ENCODE data around the gene RPS16. TPM values are rescaled to one million over a fixed set of nuclear protein-coding genes. Genes with fewer than 3 reads are reported as not detected.

RPS16 gene
- total and polyA plus RNA-seq, 2 of the 13 experiments (the other 11 are each of a cell fraction or from before 2014, with no cell fraction given) = 488 to 2,583 TPM

DNA sequence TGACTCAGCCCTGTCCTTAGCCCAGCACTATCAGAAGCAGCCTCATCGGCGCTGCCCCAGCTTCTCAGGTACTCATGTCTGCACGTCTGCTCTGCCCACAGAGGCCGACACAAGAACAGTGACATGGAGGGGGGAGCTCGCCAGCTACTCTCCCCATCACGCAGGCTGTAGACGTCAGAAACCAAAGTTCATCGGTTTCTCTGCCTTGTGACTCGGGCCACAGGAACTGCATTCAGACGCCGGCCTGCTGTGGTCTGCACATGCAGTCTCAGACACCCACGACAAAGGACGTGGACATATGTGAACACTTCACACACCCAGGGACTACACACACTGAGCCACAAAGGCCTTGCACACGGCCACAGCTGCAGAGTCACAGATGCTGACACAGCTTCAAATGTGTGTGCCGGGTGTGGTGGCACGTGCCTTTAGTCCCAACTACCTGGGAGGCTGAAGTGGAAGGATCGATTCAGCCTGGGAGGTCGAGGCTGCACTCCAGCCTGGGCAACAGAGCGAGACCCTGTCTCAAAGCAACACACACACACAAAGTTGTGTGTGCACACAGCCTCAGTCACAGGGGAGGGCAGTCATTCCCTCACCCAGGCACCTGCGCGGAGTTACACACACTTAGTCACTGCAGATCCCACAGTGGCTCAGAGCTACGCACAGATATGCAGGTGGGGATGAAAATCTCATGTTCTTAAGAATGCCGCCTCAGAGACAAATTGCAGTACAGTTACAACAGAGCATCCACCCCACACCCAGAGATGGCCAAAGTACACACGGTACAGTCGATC, 34.0 kb downstream of the RPS16 start (continued):
- peak; percentile 89; the same call in 1 of the 2 replicates for TF ChIP-seq SRY (CRISPR knock-in tag; IDR thresholded peaks at IDR 0.05)
- no peak for TF ChIP-seq MYNN (CRISPR knock-in tag; IDR thresholded peaks at IDR 0.05; ENCODE audit: low read depth)
- no peak for TF ChIP-seq ZNF282 (IDR thresholded peaks at IDR 0.05; ENCODE audit: partially characterized antibody)
- TF ChIP-seq, protein P1, sequence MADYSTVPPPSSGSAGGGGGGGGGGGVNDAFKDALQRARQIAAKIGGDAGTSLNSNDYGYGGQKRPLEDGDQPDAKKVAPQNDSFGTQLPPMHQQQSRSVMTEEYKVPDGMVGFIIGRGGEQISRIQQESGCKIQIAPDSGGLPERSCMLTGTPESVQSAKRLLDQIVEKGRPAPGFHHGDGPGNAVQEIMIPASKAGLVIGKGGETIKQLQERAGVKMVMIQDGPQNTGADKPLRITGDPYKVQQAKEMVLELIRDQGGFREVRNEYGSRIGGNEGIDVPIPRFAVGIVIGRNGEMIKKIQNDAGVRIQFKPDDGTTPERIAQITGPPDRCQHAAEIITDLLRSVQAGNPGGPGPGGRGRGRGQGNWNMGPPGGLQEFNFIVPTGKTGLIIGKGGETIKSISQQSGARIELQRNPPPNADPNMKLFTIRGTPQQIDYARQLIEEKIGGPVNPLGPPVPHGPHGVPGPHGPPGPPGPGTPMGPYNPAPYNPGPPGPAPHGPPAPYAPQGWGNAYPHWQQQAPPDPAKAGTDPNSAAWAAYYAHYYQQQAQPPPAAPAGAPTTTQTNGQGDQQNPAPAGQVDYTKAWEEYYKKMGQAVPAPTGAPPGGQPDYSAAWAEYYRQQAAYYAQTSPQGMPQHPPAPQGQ (CRISPR knock-in tag; IDR thresholded peaks at IDR 0.05; ENCODE audit: borderline replicate concordance) = no peak
- no peak for TF ChIP-seq SP2 (CRISPR knock-in tag; IDR thresholded peaks at IDR 0.05)
- peak; percentile 91 for TF ChIP-seq KDM5B (CRISPR knock-in tag; IDR thresholded peaks at IDR 0.05; ENCODE audit: borderline replicate concordance)
- TF ChIP-seq FLYWCH1 (CRISPR knock-in tag; IDR thresholded peaks at IDR 0.05) = no peak
- TF ChIP-seq, protein P2, sequence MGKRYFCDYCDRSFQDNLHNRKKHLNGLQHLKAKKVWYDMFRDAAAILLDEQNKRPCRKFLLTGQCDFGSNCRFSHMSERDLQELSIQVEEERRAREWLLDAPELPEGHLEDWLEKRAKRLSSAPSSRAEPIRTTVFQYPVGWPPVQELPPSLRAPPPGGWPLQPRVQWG (CRISPR knock-in tag; IDR thresholded peaks at IDR 0.05; ENCODE audit: borderline replicate concordance, low read depth) = no peak
- TF ChIP-seq RARG (CRISPR knock-in tag; IDR thresholded peaks at IDR 0.05; ENCODE audit: low read depth) = 0 out of 2 replicates have a peak, but pooled peaks have one; percentile 28
- TF ChIP-seq KLF6 (CRISPR knock-in tag; IDR thresholded peaks at IDR 0.05) = peak; percentile 82; the same call in 1 of the 2 replicates
- peak; percentile 58; the same call in 1 of the 2 replicates for TF ChIP-seq FOXK2 (IDR thresholded peaks at IDR 0.05)
- no peak for TF ChIP-seq ZNF75D (CRISPR knock-in tag; IDR thresholded peaks at IDR 0.05; ENCODE audit: borderline replicate concordance)
- TF ChIP-seq REXO4 (CRISPR knock-in tag; IDR thresholded peaks at IDR 0.05; ENCODE audit: borderline replicate concordance) = no peak
- TF ChIP-seq ZNF136 (CRISPR knock-in tag; IDR thresholded peaks at IDR 0.05; ENCODE audit: low read depth) = peak; percentile 70; the same call in 1 of the 2 replicates
- TF ChIP-seq, protein P3, sequence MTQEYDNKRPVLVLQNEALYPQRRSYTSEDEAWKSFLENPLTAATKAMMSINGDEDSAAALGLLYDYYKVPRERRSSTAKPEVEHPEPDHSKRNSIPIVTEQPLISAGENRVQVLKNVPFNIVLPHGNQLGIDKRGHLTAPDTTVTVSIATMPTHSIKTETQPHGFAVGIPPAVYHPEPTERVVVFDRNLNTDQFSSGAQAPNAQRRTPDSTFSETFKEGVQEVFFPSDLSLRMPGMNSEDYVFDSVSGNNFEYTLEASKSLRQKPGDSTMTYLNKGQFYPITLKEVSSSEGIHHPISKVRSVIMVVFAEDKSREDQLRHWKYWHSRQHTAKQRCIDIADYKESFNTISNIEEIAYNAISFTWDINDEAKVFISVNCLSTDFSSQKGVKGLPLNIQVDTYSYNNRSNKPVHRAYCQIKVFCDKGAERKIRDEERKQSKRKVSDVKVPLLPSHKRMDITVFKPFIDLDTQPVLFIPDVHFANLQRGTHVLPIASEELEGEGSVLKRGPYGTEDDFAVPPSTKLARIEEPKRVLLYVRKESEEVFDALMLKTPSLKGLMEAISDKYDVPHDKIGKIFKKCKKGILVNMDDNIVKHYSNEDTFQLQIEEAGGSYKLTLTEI (CRISPR knock-in tag; conservative IDR thresholded peaks at IDR 0.05) = no peak
- TF ChIP-seq, protein P4, sequence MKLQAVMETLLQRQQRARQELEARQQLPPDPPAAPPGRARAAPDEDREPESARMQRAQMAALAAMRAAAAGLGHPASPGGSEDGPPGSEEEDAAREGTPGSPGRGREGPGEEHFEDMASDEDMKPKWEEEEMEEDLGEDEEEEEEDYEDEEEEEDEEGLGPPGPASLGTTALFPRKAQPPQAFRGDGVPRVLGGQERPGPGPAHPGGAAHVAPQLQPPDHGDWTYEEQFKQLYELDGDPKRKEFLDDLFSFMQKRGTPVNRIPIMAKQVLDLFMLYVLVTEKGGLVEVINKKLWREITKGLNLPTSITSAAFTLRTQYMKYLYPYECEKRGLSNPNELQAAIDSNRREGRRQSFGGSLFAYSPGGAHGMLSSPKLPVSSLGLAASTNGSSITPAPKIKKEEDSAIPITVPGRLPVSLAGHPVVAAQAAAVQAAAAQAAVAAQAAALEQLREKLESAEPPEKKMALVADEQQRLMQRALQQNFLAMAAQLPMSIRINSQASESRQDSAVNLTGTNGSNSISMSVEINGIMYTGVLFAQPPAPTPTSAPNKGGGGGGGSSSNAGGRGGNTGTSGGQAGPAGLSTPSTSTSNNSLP (IDR thresholded peaks at IDR 0.05; ENCODE audit: low read depth, low read length) = 0 out of 2 replicates have a peak, but pooled peaks have one; percentile 8
- peak; percentile 75; the same call in 1 of the 2 replicates for TF ChIP-seq ZNF33A (CRISPR knock-in tag; IDR thresholded peaks at IDR 0.05; ENCODE audit: borderline replicate concordance)
- TF ChIP-seq TBL1XR1 (IDR thresholded peaks at IDR 0.05; ENCODE audit: borderline replicate concordance, low read length, partially characterized antibody) = peak; percentile 75
- TF ChIP-seq ETV5 (CRISPR knock-in tag; IDR thresholded peaks at IDR 0.05; ENCODE audit: borderline replicate concordance) = peak; percentile 74
- no peak for TF ChIP-seq CHCHD3 (CRISPR knock-in tag; IDR thresholded peaks at IDR 0.05)
- TF ChIP-seq HMG20A (CRISPR knock-in tag; IDR thresholded peaks at IDR 0.05; ENCODE audit: borderline replicate concordance) = peak; percentile 24; the same call in 1 of the 2 replicates

Data from HepG2 (cell line).